HG03103 (cell line): Measurements from ENCODE around the gene HSF2.

ENCODE experiments used
- ATAC-seq: cut with Tn5 transposase; IDR thresholded peaks from one replicate; pipeline ENCODE4 v1.9.1; 2021; ENCODE audit warnings: low read depth; ENCODE audit not compliant: unreplicated experiment

The HSF2 gene

DNA sequence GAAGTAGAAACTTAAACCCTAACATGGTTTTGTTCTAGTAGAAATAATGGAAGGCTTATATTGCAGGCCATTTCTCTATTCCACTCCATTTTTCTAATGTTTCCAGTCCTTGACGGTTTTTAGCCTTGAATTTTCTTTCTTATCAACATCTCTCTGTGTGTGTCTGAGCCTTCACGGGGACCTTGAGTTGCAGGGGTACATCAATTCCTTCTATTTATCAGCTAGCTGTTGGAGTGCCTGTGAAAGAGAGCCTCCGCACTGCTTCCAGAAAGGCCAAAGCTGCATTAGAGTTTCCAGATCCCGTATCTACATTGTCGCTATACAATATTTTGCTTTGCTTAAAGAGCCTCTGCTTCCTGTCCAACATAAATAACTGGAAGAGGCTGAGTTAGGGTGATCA is 5.4 kb upstream of the HSF2 start:
- no peak for ATAC-seq

DNA sequence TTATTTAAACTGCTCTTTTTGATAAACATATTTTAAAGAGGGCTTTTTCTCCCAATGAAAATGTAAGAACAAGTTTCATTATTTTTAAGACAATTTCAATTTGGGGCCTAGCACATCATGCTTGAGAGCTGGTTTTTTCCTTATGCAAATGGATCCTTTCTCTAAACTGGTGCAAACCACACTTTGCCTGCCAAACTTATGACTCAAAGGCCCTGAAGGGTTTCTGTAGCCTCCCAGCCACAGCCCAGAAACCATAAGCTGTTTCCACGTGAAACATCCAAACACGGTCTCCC is 451 bp upstream of the HSF2 start:
- no peak for ATAC-seq

GRCh38 chr6:122400121-122400450 is 634 bp downstream of the HSF2 start:
- no peak for ATAC-seq

GRCh38 chr6:122400462-122401089 is 1.1 kb downstream of the HSF2 start:
- ATAC-seq: no peak

DNA sequence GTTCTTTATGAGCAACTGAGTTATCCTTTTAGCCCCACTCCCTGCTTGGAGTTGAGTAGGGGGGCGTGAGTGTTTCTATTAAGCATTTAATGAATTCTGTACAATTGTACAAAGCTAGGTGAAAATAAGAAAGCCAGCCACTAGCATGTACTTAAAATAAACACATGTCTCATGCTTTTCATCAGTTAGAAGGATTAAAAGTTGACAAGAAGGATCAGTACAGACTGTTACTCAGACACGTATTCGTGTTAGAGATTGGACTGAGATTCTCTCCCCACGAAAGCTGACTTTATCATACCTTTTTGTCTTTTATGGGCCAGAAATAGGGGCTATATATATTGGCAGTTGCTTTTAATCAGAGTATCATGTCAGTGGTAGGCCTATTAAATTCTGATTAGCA is 1.7 kb downstream of the HSF2 start:
- no peak for ATAC-seq

DNA sequence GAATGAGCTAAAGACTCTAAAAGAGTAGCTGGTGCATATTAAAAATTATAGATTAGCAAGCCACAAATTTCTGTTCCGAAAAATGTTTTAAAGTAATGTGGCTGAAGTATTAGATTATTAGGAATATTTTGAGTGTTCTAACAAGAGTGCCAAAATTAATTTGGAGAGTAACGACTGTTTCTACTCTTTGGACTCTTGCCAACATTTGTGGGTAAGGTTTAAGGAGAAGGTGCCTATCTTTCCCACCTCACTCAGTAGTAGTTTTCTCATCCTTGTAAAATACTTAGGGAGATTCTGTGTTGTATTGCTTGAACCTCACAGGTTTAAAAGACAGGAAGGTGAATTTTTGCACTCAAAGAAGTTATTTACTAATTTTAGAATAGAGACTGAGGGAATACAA is 5.0 kb downstream of the HSF2 start:
- ATAC-seq: no peak

DNA sequence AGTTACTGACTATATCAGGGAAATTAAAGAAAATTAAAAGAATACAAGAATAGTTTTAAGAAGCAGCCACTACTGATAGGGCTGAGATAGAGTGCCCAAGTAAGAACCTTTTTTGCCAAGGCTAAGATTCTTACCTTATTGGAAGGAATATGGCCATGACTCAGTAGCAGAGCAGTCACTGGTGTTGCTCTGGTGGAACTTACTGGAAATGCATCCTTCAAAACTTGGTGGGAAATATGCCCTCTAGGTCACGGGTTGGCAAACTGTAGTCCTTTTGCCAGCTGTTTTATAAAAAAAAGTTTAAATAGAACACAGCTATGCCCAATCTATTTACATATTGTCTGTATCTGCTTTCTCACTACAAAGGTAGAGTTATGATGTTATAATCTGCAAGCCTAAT is 6.0 kb downstream of the HSF2 start:
- ATAC-seq: no peak

- ATAC-seq: no peak
Observed at GRCh38 chr6:122406187-122406586, 6.7 kb downstream of the HSF2 start.

DNA sequence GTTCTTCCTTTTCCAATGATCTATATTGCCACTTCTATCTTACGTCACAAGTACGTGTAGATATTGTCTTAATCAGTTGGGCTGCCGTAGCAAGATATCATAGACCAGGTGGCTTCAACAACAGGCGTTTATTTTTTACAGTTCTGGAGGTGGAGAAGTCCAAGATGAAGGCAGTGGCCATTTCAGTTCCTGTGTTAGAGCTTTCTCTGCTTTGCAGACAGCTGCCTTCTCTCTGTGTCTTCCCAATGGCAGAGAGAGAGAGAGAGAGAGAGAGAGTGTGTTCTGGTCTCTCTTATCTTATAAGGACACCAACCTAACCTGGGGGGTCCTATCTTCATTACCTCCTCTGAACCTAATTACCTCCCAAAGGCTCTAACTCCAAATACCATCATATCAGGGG is 8.3 kb downstream of the HSF2 start:
- no peak for ATAC-seq

DNA sequence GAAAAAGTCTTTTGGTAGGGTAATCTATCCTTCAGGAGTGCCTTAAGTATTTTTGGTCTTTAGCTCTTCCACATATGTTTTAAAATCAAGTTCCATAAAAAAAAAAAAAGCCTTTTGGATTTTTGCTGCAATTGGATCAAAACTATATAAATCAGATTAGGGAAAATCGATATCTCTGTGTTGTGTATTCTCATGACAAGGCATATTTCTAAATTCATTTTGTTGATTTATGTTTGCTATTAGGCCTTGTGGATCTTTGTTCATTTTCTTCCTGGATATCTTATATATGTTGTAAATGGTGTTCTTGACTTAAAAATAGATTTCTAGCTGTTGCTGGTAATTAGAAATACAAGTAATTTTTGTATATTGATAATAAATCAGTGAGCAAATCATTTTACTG is 8.8 kb downstream of the HSF2 start:
- no peak for ATAC-seq

DNA sequence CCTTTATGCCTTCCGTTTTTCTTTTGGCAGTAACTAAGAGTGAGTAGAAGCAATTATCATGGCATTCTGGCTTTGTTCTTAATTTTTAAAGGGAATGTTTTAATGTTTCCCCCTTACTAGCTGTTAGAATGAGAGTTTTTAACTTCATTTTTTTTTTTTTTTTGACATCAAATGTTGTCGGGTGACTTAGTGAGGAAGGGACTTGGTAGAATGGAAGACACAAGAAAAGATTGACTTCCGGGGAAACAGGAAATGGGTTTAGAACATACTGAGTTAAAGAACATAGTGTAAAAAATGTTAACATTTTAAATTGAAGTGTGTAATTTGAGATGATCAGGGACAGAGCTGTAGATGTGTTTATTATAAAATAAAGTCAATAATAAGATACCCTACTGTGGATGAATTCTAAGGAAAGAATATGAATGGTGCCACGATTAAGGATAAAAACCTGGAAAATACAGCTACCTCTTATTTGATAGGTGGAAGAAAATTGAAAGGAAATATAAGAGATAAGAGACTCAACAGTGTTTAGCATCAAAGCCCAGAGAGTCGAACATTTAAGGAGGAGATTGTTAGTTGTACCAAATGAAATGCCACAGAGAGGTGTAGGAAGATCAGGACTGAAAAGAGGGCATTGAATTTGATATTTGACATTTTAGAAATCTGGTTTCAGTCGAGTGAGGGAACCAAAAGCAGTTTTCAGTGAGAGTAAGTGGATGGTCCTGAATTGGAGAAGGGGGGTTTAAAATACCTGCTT is 9.4 kb downstream of the HSF2 start:
- no peak for ATAC-seq

GRCh38 chr6:122412001-122412400 is 12.5 kb downstream of the HSF2 start:
- no peak for ATAC-seq

GRCh38 chr6:122416825-122417224 is 17.4 kb downstream of the HSF2 start:
- no peak for ATAC-seq

GRCh38 chr6:122422003-122422402 is 22.6 kb downstream of the HSF2 start:
- no peak for ATAC-seq

GRCh38 chr6:122422614-122423267 is 23.3 kb downstream of the HSF2 start:
- peak; percentile 83 for ATAC-seq

DNA sequence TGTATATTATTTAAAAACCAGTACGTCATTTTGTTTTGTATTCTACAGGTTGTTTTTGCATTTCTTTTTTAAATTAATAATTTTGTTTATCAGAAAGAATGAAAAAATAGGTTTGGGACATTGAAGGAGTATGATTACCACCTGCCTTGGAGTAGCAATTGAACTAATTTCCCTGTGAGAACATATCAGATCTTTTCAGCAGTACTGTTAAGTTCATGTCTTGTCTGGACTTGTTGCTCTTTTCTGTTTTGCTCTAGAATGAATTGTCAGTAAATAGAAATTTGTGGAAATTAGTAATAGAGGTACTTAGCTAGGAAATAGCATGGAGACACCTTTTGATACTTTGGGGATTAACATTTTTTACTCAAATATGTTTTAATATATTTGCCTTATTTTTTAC is 24.3 kb downstream of the HSF2 start:
- no peak for ATAC-seq

DNA sequence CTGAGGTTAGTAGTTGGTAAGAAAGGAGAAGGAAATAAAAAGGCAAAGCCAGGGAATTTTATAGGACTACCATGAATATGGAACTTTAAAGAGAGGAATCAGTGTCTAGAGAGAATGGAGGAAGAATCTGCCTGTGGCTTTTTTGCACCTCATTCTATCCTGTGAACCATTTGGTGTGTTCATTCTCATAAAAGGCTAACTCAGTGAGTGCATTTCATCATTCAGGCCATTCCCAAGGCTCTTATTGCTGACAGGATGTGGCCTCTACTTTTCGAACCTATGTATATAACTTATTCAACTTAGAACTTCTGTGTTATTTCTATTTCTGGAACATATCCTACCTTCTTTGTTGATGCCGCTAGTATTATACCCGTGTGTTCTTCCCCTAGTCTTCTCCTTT is 27.1 kb downstream of the HSF2 start:
- ATAC-seq: no peak

- no peak for ATAC-seq
Observed at GRCh38 chr6:122428781-122429180, 29.3 kb downstream of the HSF2 start.

DNA sequence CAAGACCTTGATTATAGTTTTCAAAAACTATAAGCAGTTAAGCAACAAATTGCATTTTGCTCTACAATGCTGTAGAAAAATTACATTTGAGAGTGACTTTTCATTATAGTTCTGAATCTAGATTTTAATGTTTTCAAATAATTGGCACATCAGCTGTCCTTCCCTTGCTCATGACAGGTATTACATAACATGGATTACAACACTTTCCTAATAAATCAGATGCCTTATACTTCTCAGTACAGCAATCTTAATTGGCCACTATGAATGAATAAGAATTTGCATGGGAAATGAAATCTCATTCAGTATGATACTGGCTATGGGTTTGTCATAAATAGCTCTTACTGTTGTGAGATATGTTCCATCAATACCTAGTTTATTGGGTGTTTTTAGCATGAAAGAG is 29.9 kb downstream of the HSF2 start:
- ATAC-seq: no peak

GRCh38 chr6:122431780-122432179 is 32.3 kb downstream of the HSF2 start:
- ATAC-seq: no peak

DNA sequence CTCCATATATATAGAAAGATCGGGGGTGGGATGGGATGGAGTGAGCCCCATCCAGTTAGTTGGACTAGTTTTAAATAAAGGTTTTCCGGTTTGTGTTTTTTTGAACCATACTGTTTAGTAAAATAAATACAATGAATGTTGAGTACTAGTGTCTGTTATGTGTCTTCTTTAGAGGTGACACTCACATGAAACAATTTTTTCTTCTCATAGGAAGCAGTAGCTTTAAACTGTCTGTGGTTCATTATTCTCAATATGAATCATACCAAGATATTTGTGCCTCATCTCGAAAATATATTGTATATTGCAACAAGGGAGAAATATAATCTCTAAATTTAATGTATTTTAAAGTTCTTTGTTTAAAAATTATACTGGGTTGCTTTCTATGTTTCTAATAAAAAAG is 33.4 kb downstream of the HSF2 start:
- peak; percentile 76 for ATAC-seq

- ATAC-seq: no peak
Observed at GRCh38 chr6:122438975-122439374, 39.5 kb downstream of the HSF2 start.
